Endothelial cell of umbilical vein (primary cell): Measurements from ENCODE around the gene FSTL4. TPM values are rescaled to one million over a fixed set of nuclear protein-coding genes. Genes with fewer than 3 reads are reported as not detected.

Experiments used
- BruUV-seq: library from RNA; stranded (reverse); fragments of 400-500 nt; replicated peaks from 2 replicates; lab custom pipeline; 2021; lab: Mats Ljungman, UMichigan
- CTCF ChIA-PET: fragments of 300-600, 350-600 bp; sonication (Branson Sonifier 250); formaldehyde crosslinking; loops from one replicate; lab custom pipeline; 2021; ENCODE audit warnings: antibody characterized with exemption, inconsistent platforms; lab: Charles Lee
- POLR2A ChIA-PET: fragments of 300-600, 350-600 bp; sonication (Branson Sonifier 250); formaldehyde crosslinking; loops from one replicate; lab custom pipeline; 2021; ENCODE audit warnings: antibody characterized with exemption, inconsistent platforms; lab: Charles Lee
- DNase-seq: peaks from one replicate; pipeline ENCODE4 v3.0.0-alpha.2; 2011; ENCODE audit warnings: low read depth, low spot score
- FAIRE-seq: peaks from 2 replicates; lab custom pipeline; 2011; peaks lifted over from hg19 to GRCh38; lab: Jason Lieb, UNC
- H2AFZ ChIP-seq: 2 replicates; pipeline ENCODE4 v1.6.0; 2012; ENCODE audit warnings: low read depth, low read length, control low read depth, inconsistent platforms
- H3K27ac ChIP-seq: 2 replicates; pipeline ENCODE4 v1.5.1; 2011; ENCODE audit warnings: low read depth, mild to moderate bottlenecking, control low read depth, low read length, moderate library complexity; ENCODE audit not compliant: insufficient read depth
- H3K27me3 ChIP-seq, 2 experiments: 2 replicates each; pipeline versions ENCODE4 v1.6.0 to v1.6.1; 2011; ENCODE audit warnings: low read length in 2 of 2, mixed read lengths in 1 of 2; ENCODE audit not compliant: control insufficient read depth in 2 of 2, insufficient read depth in 2 of 2
- H3K36me3 ChIP-seq, 2 experiments: 2 replicates in 1 of 2; 3 replicates in 1 of 2; pipeline ENCODE4 v1.5.1; 2011; ENCODE audit warnings: low read length in 2 of 2, mild to moderate bottlenecking in 1 of 2, moderate library complexity in 1 of 2; ENCODE audit not compliant: control insufficient read depth in 2 of 2, insufficient read depth in 2 of 2; ENCODE audit errors: extremely low read depth in 1 of 2
- H3K4me1 ChIP-seq: 3 replicates; pipeline ENCODE4 v1.5.1; 2011; ENCODE audit warnings: mild to moderate bottlenecking, low read length; ENCODE audit not compliant: control insufficient read depth, insufficient read depth; ENCODE audit errors: extremely low read depth
- H3K4me2 ChIP-seq: 2 replicates; pipeline ENCODE4 v1.6.1; 2011; ENCODE audit warnings: low read length, control low read depth, mixed read lengths; ENCODE audit not compliant: insufficient read depth
- H3K4me3 ChIP-seq, 3 experiments: fragments of 200-600 bp in 1 of 3; sonication (generic), shearing (Covaris generic) in 1 of 3; replicated peaks in 1 of 3; 2 replicates each; pipeline ENCODE4 v1.5.1; 2011 to 2016; ENCODE audit warnings: control low read depth in 3 of 3, low read length in 3 of 3, mild to moderate bottlenecking in 2 of 3, inconsistent platforms in 1 of 3, low read depth in 1 of 3, moderate library complexity in 1 of 3; ENCODE audit not compliant: insufficient read depth in 1 of 3
- H3K79me2 ChIP-seq: 2 replicates; pipeline ENCODE4 v1.6.0; 2012; ENCODE audit warnings: low read length, inconsistent platforms; ENCODE audit not compliant: control insufficient read depth, insufficient read depth
- H3K9ac ChIP-seq: replicated peaks from 2 replicates; pipeline ENCODE3; 2011; ENCODE audit warnings: low read length, control low read depth; ENCODE audit not compliant: insufficient read depth; ENCODE audit errors: extremely low read depth
- H3K9me1 ChIP-seq: replicated peaks from 3 replicates; pipeline ENCODE4 v1.6.0; 2011; ENCODE audit warnings: mild to moderate bottlenecking, low read length; ENCODE audit not compliant: control insufficient read depth, insufficient read depth; ENCODE audit errors: extremely low read depth
- H3K9me3 ChIP-seq: replicated peaks from 2 replicates; pipeline ENCODE4 v1.5.1; 2012; ENCODE audit warnings: low read length, inconsistent platforms; ENCODE audit not compliant: control insufficient read depth, insufficient read depth
- H4K20me1 ChIP-seq: replicated peaks from 2 replicates; pipeline ENCODE3; 2011; ENCODE audit warnings: mild to moderate bottlenecking, low read length; ENCODE audit not compliant: control insufficient read depth, insufficient read depth; ENCODE audit errors: extremely low read depth
- EZH2 ChIP-seq: IDR thresholded peaks from 2 replicates; pipeline ENCODE4 v1.6.1; 2012; ENCODE audit warnings: borderline replicate concordance, low read depth, mild to moderate bottlenecking, moderate library complexity, low read length, inconsistent platforms; ENCODE audit not compliant: severe bottlenecking
- FOS ChIP-seq: IDR thresholded peaks from 2 replicates; pipeline ENCODE4 v1.6.1; 2011; ENCODE audit warnings: mild to moderate bottlenecking, low read length, moderate library complexity, borderline replicate concordance; ENCODE audit not compliant: insufficient read depth
- GATA2 ChIP-seq: IDR thresholded peaks from 2 replicates; pipeline ENCODE4 v1.7.0; 2011; ENCODE audit warnings: low read depth, mild to moderate bottlenecking, moderate library complexity, mixed read lengths, low read length; ENCODE audit not compliant: insufficient read length, insufficient read depth
- JUN ChIP-seq: IDR thresholded peaks from 2 replicates; pipeline ENCODE4 v1.6.1; 2011; ENCODE audit warnings: borderline replicate concordance, low read depth; ENCODE audit not compliant: insufficient read length, insufficient read depth
- MYC ChIP-seq: IDR thresholded peaks from one replicate; pipeline ENCODE4 v1.6.1; 2011; ENCODE audit warnings: mild to moderate bottlenecking, low read depth, low read length
- POLR2A ChIP-seq: IDR thresholded peaks from 2 replicates; pipeline ENCODE4 v1.6.1; 2012; ENCODE audit warnings: low read depth, mild to moderate bottlenecking, control low read depth, low read length
- POLR2AphosphoS5 ChIP-seq: IDR thresholded peaks from 2 replicates; pipeline ENCODE4 v1.6.1; 2012; ENCODE audit warnings: low read depth, mild to moderate bottlenecking, control low read depth, low read length, moderate library complexity; ENCODE audit not compliant: insufficient read depth
- dilution Hi-C: fragments of 300-500 bp; cut with MboI; formaldehyde crosslinking; loops from one replicate; pipeline ENCODE4 v1.15.0; 2019; ENCODE audit warnings: low sequenced_read_pairs; ENCODE audit not compliant: extremely low pct_ligation_motif_present
- intact Hi-C: fragments of 100-400 bp; cut with micrococcal nuclease; formaldehyde crosslinking; loops from one replicate; pipeline ENCODE4 v1.10.0; 2022
- polyA plus RNA-seq, 4 experiments: library from polyadenylated mRNA; depleted of rRNA in 3 of 4; stranded (reverse) in 3 of 4; unstranded in 1 of 4; fragments of >200 nt; gene quantifications; 2 replicates each; pipeline versions ENCODE4 v1.2.1 to v1.2.3, GENCODE V29; 2011 to 2012; ENCODE audit warnings: missing spikeins in 1 of 4
- total RNA-seq: library from RNA; stranded (reverse); gene quantifications from 2 replicates; pipeline ENCODE4 v1.2.3, GENCODE V29; 2021
- TF ChIP-seq, protein P1 (sequence below): IDR thresholded peaks from 2 replicates; pipeline ENCODE4 v1.6.1; 2011; ENCODE audit not compliant: insufficient read depth, insufficient read length
- TF ChIP-seq, protein P2 (sequence below), 2 donors: IDR thresholded peaks; 1 replicate in 1 of 2; 2 replicates in 1 of 2; pipeline ENCODE4 v1.5.1; 2011; ENCODE audit warnings: low read length in 2 of 2, mild to moderate bottlenecking in 2 of 2, moderate library complexity in 2 of 2, control low read depth in 1 of 2, inconsistent platforms in 1 of 2, low read depth in 1 of 2; ENCODE audit not compliant: insufficient read depth in 1 of 2; ENCODE audit errors: extremely low read depth in 1 of 2

The FSTL4 gene
- total and polyA plus RNA-seq, 2 donors (not counting 3 experiments of a cell fraction or from before 2014, with no cell fraction given) = 0.18 TPM; not detected in 1

DNA sequence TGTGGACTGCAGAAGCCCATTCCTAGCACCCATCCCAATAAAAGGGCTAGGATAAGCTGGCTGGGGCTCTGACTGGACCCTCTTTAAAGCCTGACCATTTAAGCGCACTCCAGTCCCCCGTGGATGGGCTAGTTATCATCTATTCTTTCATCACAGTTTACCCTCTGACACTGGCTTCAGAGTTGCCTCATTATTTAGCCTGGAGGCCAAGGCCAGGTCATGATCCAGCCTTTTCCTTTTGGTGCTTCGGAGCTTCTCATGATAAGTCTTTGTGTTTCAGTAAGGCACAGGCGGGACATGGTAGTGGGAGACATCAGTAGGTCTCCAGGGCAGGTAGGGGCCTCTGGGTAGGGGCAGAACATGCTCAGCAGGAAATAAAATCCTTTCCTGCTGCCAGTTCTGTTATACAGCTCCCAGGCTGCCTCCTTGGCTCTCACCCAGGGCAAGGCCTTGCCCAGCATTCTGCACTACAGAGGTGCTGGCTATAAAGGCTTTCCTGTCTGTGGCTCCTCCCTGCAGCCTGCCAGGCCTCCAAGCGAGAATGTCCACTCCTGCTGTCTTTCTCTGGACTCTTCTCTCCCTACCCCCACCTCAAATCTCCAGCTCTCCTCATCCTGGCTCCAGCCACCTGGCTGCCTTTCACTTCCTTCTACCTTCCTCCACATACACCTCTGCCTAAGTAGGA is 128.8 kb downstream of the FSTL4 start:
- Histone ChIP-seq H3K4me2 (no peak overlapping the region), H3K4me3 (no peak overlapping the region), H3K9me1 (no peaks in the 10 kb centered on the region), H3K27ac (no peak overlapping the region), H3K36me3 (no peaks in the 10 kb centered on the region), H3K9me3 (no peaks in the 10 kb centered on the region), H4K20me1 (no peaks in the 10 kb centered on the region), H3K79me2 (no peaks in the 10 kb centered on the region), H3K9ac (no peak overlapping the region), H3K27me3 (peaks cover 0 to 3% of the 10 kb centered on the region in 2 experiments), H3K4me1 (peaks cover 14% of the 10 kb centered on the region), H2AFZ (no peak overlapping the region)
- no peak for FAIRE-seq
- no TSS peak for BruUV-seq
- peak; percentile 12 for DNase-seq
- TF ChIP-seq POLR2AphosphoS5 (no peak), EZH2 (no peak), JUN (no peak), FOS (no peak), GATA2 (no peak), MYC (no peak), POLR2A (no peak)
- TF ChIP-seq, protein P1, sequence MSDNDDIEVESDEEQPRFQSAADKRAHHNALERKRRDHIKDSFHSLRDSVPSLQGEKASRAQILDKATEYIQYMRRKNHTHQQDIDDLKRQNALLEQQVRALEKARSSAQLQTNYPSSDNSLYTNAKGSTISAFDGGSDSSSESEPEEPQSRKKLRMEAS = no peak
- TF ChIP-seq, protein P2, sequence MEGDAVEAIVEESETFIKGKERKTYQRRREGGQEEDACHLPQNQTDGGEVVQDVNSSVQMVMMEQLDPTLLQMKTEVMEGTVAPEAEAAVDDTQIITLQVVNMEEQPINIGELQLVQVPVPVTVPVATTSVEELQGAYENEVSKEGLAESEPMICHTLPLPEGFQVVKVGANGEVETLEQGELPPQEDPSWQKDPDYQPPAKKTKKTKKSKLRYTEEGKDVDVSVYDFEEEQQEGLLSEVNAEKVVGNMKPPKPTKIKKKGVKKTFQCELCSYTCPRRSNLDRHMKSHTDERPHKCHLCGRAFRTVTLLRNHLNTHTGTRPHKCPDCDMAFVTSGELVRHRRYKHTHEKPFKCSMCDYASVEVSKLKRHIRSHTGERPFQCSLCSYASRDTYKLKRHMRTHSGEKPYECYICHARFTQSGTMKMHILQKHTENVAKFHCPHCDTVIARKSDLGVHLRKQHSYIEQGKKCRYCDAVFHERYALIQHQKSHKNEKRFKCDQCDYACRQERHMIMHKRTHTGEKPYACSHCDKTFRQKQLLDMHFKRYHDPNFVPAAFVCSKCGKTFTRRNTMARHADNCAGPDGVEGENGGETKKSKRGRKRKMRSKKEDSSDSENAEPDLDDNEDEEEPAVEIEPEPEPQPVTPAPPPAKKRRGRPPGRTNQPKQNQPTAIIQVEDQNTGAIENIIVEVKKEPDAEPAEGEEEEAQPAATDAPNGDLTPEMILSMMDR (IDR thresholded peaks at IDR 0.05; ENCODE audit: extremely low read depth in 1 of 2, insufficient read depth in 1 of 2, low read depth in 1 of 2, low read length in 2 of 2) = no peak
- ChIA-PET CTCF (interaction anchor here (1.7 kb wide), 1 partner anchor 24 kb away, joined by 4 read pairs; no protein-coding TSS in a partner anchor), POLR2A (no interaction called here)
- intact Hi-C loops (no loop called here), dilution Hi-C loops (no loop called here)
